Measurements from ENCODE around the gene CARS2.
A peak's percentile ranks its signal among the peaks of the same experiment; 100 is the strongest.
"Not testable (repeated sequence)": the region's sequence is repeated elsewhere in the genome, so short reads cannot be mapped to it uniquely, and the experiment has no call there.

CARS2 gene

GRCh38 chr13:110705826-110706569 is at the start of gene CARS2:
TSS of gene CARS2 (minus strand) at chr13:110706116. CDS start at chr13:110706093, 23 bp downstream.
- peak; percentile 96 for DNase-seq (ENCODE audit: low spot score)

- no peak for DNase-seq (ENCODE audit: low spot score)
Measured at GRCh38 chr13:110748271-110748670, 42.4 kb upstream of the CARS2 start.

GRCh38 chr13:110746438-110746837 is 40.5 kb upstream of the CARS2 start:
- DNase-seq (ENCODE audit: low spot score): no peak

DNA sequence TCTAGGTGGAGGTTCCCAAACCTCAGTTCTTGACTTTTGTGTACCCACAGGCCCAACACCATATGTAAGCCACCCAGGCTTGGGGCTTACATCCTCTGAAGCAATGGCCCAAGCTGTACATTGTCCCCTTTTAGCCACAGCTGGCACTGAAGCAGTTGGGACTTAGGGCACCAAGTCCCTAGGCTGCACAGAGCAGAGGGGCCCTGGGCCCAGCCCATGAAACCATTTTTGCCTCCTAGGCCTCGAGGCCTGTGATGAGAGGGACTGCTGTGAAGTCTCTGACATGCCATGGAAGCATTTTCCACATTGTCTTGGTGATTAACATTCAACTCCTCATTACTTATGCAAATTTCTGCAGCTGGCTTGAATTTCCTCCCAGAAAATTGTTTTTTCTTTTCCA is 37.8 kb upstream of the CARS2 start:
- DNase-seq (ENCODE audit: low spot score): no peak

DNA sequence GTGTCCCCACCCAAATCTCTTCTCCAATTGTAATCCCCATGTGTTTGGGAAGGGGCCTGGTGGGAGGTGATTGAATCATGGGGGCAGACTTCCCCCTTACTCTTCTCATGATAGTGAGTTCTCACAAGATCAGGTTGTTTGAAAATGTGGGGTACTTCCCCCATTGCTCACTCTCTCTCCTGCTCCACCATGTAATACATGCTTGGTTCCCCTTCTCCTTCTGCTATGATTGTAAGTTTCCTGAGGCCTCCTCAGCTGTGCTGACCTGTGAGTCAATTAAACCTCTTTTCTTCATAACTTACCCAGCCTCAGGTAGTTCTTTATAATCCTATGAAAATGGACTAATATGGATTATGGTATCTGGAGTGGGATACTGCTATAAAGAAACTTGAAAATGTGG is 31.6 kb upstream of the CARS2 start:
- no peak for DNase-seq (ENCODE audit: low spot score)

- DNase-seq (ENCODE audit: low spot score): no peak
Measured at GRCh38 chr13:110734561-110734960, 28.6 kb upstream of the CARS2 start.

DNA sequence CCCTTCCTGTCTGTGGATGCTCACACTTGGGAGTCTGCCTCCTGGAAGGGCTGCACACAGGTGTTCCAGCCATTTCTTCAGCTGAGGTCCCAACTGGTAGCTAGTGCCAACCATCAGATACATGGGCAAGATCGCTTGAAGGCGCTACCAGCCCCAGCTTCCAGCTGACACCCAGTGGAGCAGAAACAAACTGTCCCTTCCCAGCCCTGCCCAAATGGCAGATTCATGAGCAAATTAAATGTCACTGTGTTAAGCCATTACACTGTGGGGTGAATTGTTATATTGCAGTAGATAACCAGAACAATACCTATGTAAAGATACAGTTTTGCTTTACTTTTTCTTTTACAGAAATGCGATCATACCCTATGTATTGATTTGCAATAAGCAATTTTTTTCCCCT is 25.2 kb upstream of the CARS2 start:
- no peak for DNase-seq (ENCODE audit: low spot score)

DNA sequence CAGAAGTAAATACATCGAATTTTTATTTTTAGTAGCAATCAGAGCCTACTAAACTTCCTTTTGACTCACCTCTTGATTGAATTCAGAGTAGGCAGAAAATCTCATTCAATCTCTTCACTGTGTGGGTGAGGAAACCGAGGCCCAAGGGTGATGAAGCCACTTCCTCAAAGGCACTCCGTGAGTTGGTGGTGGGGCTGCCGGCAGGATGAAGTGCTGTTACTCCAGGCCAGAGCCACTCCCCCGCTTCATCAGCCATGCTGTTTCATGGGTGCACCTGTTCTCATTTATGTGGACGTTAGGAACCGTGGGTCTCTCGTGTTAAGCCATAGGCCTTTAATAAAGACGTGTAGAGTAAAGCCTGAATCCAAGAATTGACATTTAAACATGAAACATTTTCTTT is 20.8 kb upstream of the CARS2 start:
- DNase-seq (ENCODE audit: low spot score): no peak

- not testable (repeated sequence) for DNase-seq (ENCODE audit: low spot score)
Measured at GRCh38 chr13:110726153-110726552, 20.2 kb upstream of the CARS2 start.

- DNase-seq (ENCODE audit: low spot score): no peak
Measured at GRCh38 chr13:110723598-110723997, 17.7 kb upstream of the CARS2 start.

GRCh38 chr13:110722971-110723370 is 17.1 kb upstream of the CARS2 start:
- no peak for DNase-seq (ENCODE audit: low spot score)

- DNase-seq (ENCODE audit: low spot score): no peak
Measured at GRCh38 chr13:110719036-110719710, 13.3 kb upstream of the CARS2 start.

GRCh38 chr13:110716247-110716515 is 10.3 kb upstream of the CARS2 start:
- peak; percentile 44 for DNase-seq (ENCODE audit: low spot score)

DNA sequence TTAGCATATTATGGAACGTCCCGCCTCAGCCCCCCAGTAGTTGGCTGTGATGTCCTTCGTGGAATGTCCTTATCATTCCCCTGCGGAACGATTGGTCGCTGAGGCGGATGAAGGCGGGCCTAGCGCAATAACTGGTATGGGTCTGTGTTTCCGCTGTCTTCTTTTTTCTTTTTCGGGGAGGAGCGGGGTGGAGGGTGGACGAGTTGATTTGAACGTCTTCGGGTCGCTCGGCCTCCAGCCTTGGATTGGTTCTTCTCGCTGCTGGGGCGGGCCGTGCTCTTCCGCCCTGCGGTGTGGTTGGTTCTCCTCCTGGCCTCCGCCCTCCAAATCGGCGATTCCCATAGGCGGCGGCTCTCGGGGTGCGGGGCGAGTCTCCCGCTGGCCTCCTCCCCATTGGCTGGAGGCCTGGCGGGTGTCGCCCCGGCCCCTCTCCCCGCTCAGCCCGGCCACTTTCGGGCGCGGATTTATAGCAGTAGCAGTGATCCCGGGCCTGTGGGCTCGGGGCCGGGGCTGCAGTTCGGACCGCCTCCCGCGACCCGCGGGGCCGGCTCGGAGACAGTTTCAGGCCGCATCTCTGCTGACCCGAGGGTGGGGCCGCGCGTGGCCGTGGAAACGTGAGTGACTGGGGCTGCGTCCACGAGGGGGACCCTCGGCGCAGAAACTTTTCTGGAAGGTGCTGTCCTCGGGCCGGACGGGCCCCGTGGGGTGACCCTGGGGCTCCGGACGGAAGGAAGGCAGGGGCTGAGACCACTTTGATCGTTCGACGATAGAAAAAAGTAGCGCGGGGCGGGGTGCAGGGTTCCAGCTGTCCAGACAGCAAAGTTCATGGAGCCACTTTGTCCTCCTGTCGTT is 9.7 kb upstream of the CARS2 start:
- peak; percentile 100 for DNase-seq (ENCODE audit: low spot score)

DNA sequence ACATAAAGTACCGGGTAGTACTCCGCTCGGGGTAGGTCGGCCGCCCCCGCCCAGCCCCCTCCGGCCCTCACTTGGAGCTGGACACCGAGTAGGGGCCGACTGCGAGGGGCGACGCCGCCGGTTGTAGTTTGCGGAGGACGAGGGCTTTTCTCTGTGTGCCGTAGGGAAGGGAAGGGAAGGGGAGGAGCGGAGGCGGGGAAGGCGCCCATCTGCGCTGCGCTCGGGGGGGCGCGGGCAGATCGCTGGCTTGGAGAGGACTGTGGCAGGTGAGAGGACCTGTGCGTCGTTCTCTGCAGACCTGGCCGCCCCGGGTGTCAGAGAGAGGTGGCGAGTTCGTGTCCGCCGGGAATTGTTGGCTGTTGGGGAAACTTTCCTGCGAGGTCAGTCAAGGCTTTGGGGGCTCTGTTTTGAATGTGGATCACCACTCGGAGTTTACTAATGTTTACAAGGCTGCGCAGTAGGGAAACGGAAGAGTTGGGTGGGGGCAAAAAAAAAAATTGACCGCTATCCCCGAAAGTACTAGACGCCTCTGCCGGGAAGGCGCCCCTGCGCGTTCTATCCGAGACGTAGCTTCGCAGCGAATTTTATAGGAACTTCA is 9.0 kb upstream of the CARS2 start:
- peak; percentile 71 for DNase-seq (ENCODE audit: low spot score)

DNA sequence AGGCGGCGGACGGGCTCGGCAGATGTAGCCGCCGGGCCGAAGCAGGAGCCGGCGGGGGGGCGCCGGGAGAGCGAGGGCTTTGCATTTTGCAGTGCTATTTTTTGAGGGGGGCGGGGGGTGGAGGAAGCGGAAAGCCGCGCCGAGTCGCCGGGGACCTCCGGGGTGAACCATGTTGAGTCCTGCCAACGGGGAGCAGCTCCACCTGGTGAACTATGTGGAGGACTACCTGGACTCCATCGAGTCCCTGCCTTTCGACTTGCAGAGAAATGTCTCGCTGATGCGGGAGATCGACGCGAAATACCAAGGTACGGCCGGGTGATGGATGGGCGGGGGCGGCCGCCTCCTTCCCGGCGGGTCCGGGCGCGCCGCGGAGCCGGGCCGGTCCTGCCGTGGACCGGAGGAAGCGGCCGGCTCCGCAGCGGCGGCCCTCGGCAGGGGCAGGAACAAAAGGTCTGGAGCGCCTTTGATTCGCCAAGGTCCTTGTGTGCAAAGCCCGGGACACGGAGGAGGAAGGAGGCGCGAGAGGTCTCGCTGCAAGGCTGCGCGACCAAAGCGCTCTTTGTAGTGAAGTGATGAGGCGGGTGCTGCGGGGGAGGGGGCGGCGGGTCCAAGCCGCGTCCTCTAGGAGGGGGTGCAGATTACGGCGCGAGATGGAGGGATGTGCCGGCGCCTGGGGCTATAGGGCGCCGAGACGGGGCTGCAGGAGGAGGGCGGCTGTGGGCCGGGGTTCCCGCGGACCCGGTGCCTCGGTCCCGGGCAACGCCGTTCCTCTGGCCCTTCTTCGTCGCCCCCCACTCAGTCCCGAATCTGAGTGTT is 8.3 kb upstream of the CARS2 start:
- DNase-seq (ENCODE audit: low spot score): peak; percentile 57

DNA sequence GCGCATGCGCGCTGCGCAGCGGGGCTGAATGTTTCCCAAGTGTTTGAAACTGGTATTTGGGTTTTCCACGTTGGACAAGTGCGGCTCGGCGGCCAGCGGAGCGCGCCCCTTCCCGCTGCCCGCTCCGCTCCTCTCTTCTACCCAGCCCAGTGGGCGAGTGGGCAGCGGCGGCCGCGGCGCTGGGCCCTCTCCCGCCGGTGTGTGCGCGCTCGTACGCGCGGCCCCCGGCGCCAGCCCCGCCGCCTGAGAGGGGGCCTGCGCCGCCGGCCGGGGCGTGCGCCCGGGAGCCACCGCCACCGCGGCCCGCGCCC is 7.7 kb upstream of the CARS2 start, which contains the start of gene ING1:
Gene ING1, plus strand, starts transcription at position 59 of the 311 bp plus-strand sequence. CDS start 450 bp downstream, outside the sequence.
- no peak for DNase-seq (ENCODE audit: low spot score)

DNA sequence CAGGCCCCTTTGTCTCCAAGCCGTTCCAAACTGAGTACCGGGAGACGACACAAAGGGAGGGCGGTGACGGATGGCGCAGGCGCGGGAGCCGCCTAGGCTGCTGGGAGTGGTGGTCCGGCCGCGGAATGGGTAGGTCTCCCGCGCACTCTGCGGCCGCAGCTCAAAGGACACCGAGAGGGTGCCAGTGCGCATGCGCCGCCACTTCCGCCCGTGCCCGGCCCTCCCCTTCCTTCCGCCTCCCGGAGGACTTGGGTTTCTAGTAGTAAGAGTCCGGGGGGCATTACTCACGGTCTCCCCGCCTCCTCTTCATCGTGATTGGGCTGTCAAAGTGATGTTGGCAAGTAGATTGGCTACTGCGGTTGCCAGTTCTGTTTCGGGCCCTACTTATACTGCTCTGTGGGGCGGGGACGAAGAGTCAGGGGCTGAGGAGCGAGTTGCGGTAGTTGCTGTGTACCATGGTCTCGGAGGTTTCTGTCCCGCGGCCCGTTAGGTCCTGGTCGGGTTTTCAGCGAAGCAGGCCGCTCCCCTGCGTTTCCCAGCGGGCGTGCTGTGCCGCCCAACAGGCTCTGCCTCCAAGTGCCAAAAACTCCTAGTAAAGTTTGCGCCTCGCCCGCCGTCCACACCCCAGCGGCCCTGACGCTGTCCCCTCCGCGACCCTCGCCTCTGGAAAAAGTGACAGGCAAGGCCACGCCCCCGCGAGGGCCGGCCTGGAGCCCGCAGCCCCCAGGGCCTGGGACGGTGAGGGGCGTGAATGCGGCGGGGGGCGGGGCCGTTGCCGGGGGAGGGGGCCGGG is 7.1 kb upstream of the CARS2 start:
- DNase-seq (ENCODE audit: low spot score): peak; percentile 99

DNA sequence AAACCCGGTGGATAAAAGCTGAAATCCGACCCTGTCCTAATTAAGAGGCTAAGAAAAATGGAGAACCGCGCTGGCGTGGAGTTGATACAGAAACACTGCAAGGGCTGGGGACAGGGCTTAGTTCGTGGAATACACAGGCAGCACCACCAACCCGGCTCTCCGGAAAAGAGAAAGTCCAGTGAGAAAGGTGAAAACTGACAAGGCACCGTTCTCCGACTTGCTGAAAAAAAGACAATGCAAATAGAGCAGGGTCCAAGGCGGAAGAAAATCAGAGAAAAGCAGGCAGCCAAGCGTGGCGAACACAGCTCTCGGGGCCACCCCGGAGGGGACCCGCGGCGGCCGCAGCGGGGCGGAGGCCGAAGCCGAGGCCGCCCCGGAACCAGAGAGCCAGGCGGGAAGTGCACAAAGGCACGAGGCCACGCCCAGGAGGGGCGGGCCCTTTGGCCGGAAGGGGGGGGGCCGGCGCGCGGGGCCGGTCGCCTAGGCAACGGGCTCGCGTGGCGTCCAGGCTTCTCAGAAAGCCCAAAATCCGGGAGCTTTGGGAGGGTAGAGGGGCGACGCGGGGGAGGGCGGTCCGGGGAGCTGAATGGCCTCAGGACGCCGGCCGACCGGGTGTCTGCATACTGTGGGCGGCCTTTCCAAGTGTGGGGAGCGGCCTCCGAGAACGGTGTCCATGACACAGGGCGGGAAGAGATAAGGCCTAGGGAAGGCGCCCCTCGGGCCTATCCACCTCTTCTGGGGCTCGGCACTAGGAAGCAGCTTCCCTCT is 6.3 kb upstream of the CARS2 start:
- DNase-seq (ENCODE audit: low spot score): peak; percentile 88

Data from SW480 (cell line).